ENCODE data around the gene CFAP107. TPM values are rescaled to one million over a fixed set of nuclear protein-coding genes. Genes with fewer than 3 reads are reported as not detected.

CFAP107 gene
- total RNA-seq, 4 donors from 2014 or later: not detected

GRCh38 chr1:12722626-12723025 lies 23.4 kb upstream of the CFAP107 start:
- TF ChIP-seq CTCF (IDR thresholded peaks at IDR 0.05; ENCODE audit: low read depth): no peak

- TF ChIP-seq CTCF (IDR thresholded peaks at IDR 0.05; ENCODE audit: low read depth): no peak
These were observed 17.6 kb upstream of the CFAP107 start for GRCh38 chr1:12728391-12728790.

- no peak for TF ChIP-seq CTCF (IDR thresholded peaks at IDR 0.05; ENCODE audit: low read depth)
These were observed 15.8 kb upstream of the CFAP107 start for GRCh38 chr1:12730156-12730555.

GRCh38 chr1:12734651-12735050 lies 11.3 kb upstream of the CFAP107 start:
- no peak for TF ChIP-seq CTCF (IDR thresholded peaks at IDR 0.05; ENCODE audit: low read depth)

GRCh38 chr1:12738934-12739333 lies 7.1 kb upstream of the CFAP107 start:
- no peak for TF ChIP-seq CTCF (IDR thresholded peaks at IDR 0.05; ENCODE audit: low read depth)

GRCh38 chr1:12739613-12740012 lies 6.4 kb upstream of the CFAP107 start:
- no peak for TF ChIP-seq CTCF (IDR thresholded peaks at IDR 0.05; ENCODE audit: low read depth)

- no peak for TF ChIP-seq CTCF (IDR thresholded peaks at IDR 0.05; ENCODE audit: low read depth)
These were observed 4.1 kb upstream of the CFAP107 start for GRCh38 chr1:12741946-12742345.

All from subcutaneous adipose tissue (tissue), 4 donors.